Nephron (organoid): Measurements from ENCODE around the gene C1QTNF7.

Source experiments
- H3K27ac Mint-ChIP-seq, 3 experiments: 2 replicates each; pipeline ENCODE4 v1.8.0; 2020; ENCODE audit warnings: mixed read lengths in 3 of 3, mild to moderate bottlenecking in 2 of 3, moderate library complexity in 1 of 3
- H3K27me3 Mint-ChIP-seq: 2 replicates; pipeline ENCODE4 v1.8.0; 2021; ENCODE audit warnings: low read depth, mild to moderate bottlenecking, moderate library complexity, mixed read lengths
- H3K36me3 Mint-ChIP-seq: 2 replicates; pipeline ENCODE4 v1.8.0; 2020; ENCODE audit warnings: low read depth, mixed read lengths
- H3K4me1 Mint-ChIP-seq: 2 replicates; pipeline ENCODE4 v1.8.0; 2020; ENCODE audit warnings: mixed read lengths
- H3K4me3 Mint-ChIP-seq, 3 experiments: 2 replicates each; pipeline ENCODE4 v1.8.0; 2020; ENCODE audit warnings: mild to moderate bottlenecking in 3 of 3, mixed read lengths in 3 of 3, moderate library complexity in 2 of 3
- H3K9me3 Mint-ChIP-seq: 2 replicates; pipeline ENCODE4 v1.8.0; 2020; ENCODE audit warnings: mixed read lengths
- TF ChIP-seq, protein P1 (sequence below), 3 experiments: fragments of 200-600 bp; sonication (generic); IDR thresholded peaks; one replicate each; pipeline ENCODE4 v1.5.0; 2021; ENCODE audit warnings: antibody characterized with exemption in 3 of 3; ENCODE audit not compliant: unreplicated experiment in 3 of 3

Gene C1QTNF7

GRCh38 chr4:15451181-15451865, 23.5 kb downstream of the C1QTNF7 start:
- TF ChIP-seq, protein P1, sequence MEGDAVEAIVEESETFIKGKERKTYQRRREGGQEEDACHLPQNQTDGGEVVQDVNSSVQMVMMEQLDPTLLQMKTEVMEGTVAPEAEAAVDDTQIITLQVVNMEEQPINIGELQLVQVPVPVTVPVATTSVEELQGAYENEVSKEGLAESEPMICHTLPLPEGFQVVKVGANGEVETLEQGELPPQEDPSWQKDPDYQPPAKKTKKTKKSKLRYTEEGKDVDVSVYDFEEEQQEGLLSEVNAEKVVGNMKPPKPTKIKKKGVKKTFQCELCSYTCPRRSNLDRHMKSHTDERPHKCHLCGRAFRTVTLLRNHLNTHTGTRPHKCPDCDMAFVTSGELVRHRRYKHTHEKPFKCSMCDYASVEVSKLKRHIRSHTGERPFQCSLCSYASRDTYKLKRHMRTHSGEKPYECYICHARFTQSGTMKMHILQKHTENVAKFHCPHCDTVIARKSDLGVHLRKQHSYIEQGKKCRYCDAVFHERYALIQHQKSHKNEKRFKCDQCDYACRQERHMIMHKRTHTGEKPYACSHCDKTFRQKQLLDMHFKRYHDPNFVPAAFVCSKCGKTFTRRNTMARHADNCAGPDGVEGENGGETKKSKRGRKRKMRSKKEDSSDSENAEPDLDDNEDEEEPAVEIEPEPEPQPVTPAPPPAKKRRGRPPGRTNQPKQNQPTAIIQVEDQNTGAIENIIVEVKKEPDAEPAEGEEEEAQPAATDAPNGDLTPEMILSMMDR (IDR thresholded peaks at IDR 0.05; ENCODE audit: unreplicated experiment in 3 of 3), result no peak
- peaks cover 7% of the 10 kb centered on the region for H3K36me3 Mint-ChIP-seq
- H3K9me3 Mint-ChIP-seq, result no peaks in the 10 kb centered on the region
- no peak overlapping the region for H3K4me3 Mint-ChIP-seq
- no peaks in the 10 kb centered on the region for H3K27me3 Mint-ChIP-seq
- H3K27ac Mint-ChIP-seq, result no peak overlapping the region
- H3K4me1 Mint-ChIP-seq, result peaks cover 6% of the 10 kb centered on the region

DNA sequence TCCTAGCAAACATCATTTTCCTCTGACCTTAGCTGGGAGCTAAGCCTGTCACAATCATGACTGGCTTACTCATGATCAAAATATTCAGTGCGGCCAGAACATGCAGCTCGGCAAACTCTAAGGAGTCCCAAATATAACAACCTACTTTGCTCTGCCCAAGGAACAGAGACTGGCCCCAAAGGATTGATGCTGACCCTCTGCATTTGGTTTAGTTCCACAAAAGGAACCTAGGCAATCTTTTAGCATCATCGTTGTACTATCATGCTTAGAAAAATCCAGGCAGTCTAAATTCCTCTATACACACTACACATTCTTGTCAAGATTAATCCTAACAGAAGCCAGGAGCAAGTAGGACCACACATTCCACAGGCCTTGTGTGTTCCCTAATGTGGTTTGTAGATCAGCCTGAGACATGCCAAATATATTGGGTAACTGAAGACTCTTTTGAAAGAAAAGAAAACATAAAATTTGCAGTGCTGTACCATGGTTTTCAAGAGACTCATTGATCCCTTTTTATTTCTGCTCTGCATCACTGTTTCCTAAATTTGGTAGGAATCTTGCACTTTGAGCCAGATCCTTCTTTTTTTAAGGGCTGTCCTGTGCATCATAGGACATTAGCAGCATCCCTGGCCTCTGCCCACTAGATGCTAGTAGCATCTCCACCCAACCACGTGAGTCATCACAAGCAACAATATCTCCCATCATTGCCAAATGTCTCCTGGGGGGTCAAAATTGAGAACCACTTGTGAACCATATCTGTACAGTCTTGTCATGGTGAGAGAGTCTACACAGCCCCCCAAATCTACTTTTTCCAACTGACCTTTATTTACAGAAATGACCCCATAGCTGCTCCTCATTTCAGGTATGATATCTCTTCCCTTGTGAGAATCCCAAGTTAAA, 24.3 kb downstream of the C1QTNF7 start:
- Mint-ChIP-seq H3K4me1 (peaks cover 9% of the 10 kb centered on the region), H3K4me3 (no peak overlapping the region), H3K9me3 (no peaks in the 10 kb centered on the region), H3K27me3 (no peaks in the 10 kb centered on the region), H3K36me3 (no peaks in the 10 kb centered on the region), H3K27ac (no peak overlapping the region)
- TF ChIP-seq, protein P1 (IDR thresholded peaks at IDR 0.05; ENCODE audit: unreplicated experiment in 3 of 3), result no peak

DNA sequence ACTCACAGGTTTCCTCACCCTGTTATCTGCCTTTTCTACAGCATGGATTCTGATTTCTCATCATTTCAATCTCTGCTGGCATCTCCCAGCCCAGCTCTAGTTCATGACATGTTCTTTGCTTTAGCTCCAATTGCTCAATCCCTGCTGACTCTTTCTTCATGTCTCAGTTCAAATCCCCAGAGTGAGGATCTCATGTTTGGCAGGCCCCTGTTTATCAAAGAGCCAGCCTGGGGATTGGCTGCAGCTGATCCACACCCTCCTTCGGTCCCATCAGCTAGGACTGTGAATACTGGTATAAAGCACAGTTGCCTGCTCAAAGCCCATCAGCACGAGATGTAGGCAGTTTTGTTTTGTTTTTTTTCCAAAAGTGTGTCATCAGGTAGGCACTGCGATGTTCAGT, 27.5 kb downstream of the C1QTNF7 start:
- H3K36me3 Mint-ChIP-seq, result no peaks in the 10 kb centered on the region
- TF ChIP-seq, protein P1 (IDR thresholded peaks at IDR 0.05; ENCODE audit: unreplicated experiment in 3 of 3), result no peak
- no peaks in the 10 kb centered on the region for H3K9me3 Mint-ChIP-seq
- no peak overlapping the region for H3K27ac Mint-ChIP-seq
- H3K27me3 Mint-ChIP-seq, result no peaks in the 10 kb centered on the region
- H3K4me1 Mint-ChIP-seq, result peaks cover 14% of the 10 kb centered on the region
- no peak overlapping the region for H3K4me3 Mint-ChIP-seq

GRCh38 chr4:15457406-15458201, 29.8 kb downstream of the C1QTNF7 start:
- H3K4me1 Mint-ChIP-seq, result peaks cover 8% of the 10 kb centered on the region
- TF ChIP-seq, protein P1 (IDR thresholded peaks at IDR 0.05; ENCODE audit: unreplicated experiment in 3 of 3), result peak; percentile 70 to 87 (median 72)
- peak overlapping the region; percentile 28 to 44 (median 41) for H3K27ac Mint-ChIP-seq
- no peaks in the 10 kb centered on the region for H3K27me3 Mint-ChIP-seq
- H3K36me3 Mint-ChIP-seq, result no peaks in the 10 kb centered on the region
- no peak overlapping the region for H3K4me3 Mint-ChIP-seq
- no peaks in the 10 kb centered on the region for H3K9me3 Mint-ChIP-seq

DNA sequence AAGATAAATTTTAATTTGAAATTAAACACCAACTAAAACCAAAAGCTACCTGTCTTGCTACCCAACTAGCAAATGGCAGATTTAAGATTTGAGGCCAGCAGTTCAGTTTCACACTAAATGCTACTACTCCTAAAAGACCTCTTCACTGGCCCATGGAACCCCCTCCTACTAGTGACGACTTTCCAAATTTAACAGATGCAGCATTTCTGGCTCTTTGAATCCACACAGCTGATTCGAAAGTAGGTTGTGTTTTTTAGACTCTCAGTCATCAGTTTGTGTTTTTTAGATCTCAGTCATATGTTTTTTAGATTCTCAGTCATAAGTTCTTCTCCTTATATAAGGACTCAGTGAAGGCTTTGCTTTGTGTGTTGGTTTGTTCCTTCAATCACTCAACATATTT, 30.8 kb downstream of the C1QTNF7 start:
- Mint-ChIP-seq H3K27me3 (no peaks in the 10 kb centered on the region), H3K27ac (no peak overlapping the region), H3K9me3 (no peaks in the 10 kb centered on the region), H3K4me3 (no peak overlapping the region), H3K36me3 (no peaks in the 10 kb centered on the region), H3K4me1 (peaks cover 8% of the 10 kb centered on the region)
- TF ChIP-seq, protein P1 (IDR thresholded peaks at IDR 0.05; ENCODE audit: unreplicated experiment in 3 of 3), result no peak
